ENCODE data around the gene RMDN2. TPM values are rescaled to one million over a fixed set of nuclear protein-coding genes. Genes with fewer than 3 reads are reported as not detected.

Gene RMDN2
- total RNA-seq, 1 donor from 2014 or later = 2.5 TPM

GRCh38 chr2:37896319-37896718 lies 28.8 kb upstream of the RMDN2 start:
- no peak overlapping the region for H3K4me3 Mint-ChIP-seq (ENCODE audit: unreplicated experiment)
- DNase-seq (ENCODE audit: low spot score) = no peak
- no peaks in the 10 kb centered on the region for H3K9me3 Mint-ChIP-seq (ENCODE audit: unreplicated experiment)
- H3K4me1 Mint-ChIP-seq (ENCODE audit: unreplicated experiment) = no peaks in the 10 kb centered on the region
- H3K36me3 Mint-ChIP-seq (ENCODE audit: low read depth, unreplicated experiment) = peaks cover 3% of the 10 kb centered on the region
- no peak for TF ChIP-seq CTCF (IDR thresholded peaks at IDR 0.05; ENCODE audit: unreplicated experiment)
- H3K27me3 Mint-ChIP-seq (ENCODE audit: unreplicated experiment) = peaks cover 2% of the 10 kb centered on the region
- no peak overlapping the region for H3K27ac Mint-ChIP-seq (ENCODE audit: unreplicated experiment)

GRCh38 chr2:37897511-37897910 lies 27.6 kb upstream of the RMDN2 start:
- Mint-ChIP-seq H3K27me3 (ENCODE audit: unreplicated experiment) (peaks cover 2% of the 10 kb centered on the region), H3K4me1 (ENCODE audit: unreplicated experiment) (no peaks in the 10 kb centered on the region), H3K4me3 (ENCODE audit: unreplicated experiment) (no peak overlapping the region), H3K27ac (ENCODE audit: unreplicated experiment) (no peak overlapping the region), H3K36me3 (ENCODE audit: low read depth, unreplicated experiment) (peaks cover 4% of the 10 kb centered on the region), H3K9me3 (ENCODE audit: unreplicated experiment) (no peaks in the 10 kb centered on the region)
- no peak for TF ChIP-seq CTCF (IDR thresholded peaks at IDR 0.05; ENCODE audit: unreplicated experiment)
- DNase-seq (ENCODE audit: low spot score) = no peak

GRCh38 chr2:37898448-37898847 lies 26.6 kb upstream of the RMDN2 start:
- Mint-ChIP-seq H3K4me1 (ENCODE audit: unreplicated experiment) (no peaks in the 10 kb centered on the region), H3K27ac (ENCODE audit: unreplicated experiment) (no peak overlapping the region), H3K4me3 (ENCODE audit: unreplicated experiment) (no peak overlapping the region), H3K27me3 (ENCODE audit: unreplicated experiment) (peaks cover 5% of the 10 kb centered on the region), H3K36me3 (ENCODE audit: low read depth, unreplicated experiment) (peaks cover 4% of the 10 kb centered on the region), H3K9me3 (ENCODE audit: unreplicated experiment) (no peaks in the 10 kb centered on the region)
- DNase-seq (ENCODE audit: low spot score) = no peak
- no peak for TF ChIP-seq CTCF (IDR thresholded peaks at IDR 0.05; ENCODE audit: unreplicated experiment)

GRCh38 chr2:37902991-37903390 lies 22.1 kb upstream of the RMDN2 start:
- peaks cover 4% of the 10 kb centered on the region for H3K36me3 Mint-ChIP-seq (ENCODE audit: low read depth, unreplicated experiment)
- DNase-seq (ENCODE audit: low spot score) = no peak
- H3K27me3 Mint-ChIP-seq (ENCODE audit: unreplicated experiment) = peaks cover 3% of the 10 kb centered on the region
- H3K4me1 Mint-ChIP-seq (ENCODE audit: unreplicated experiment) = no peaks in the 10 kb centered on the region
- no peaks in the 10 kb centered on the region for H3K9me3 Mint-ChIP-seq (ENCODE audit: unreplicated experiment)
- no peak for TF ChIP-seq CTCF (IDR thresholded peaks at IDR 0.05; ENCODE audit: unreplicated experiment)
- H3K27ac Mint-ChIP-seq (ENCODE audit: unreplicated experiment) = no peak overlapping the region
- no peak overlapping the region for H3K4me3 Mint-ChIP-seq (ENCODE audit: unreplicated experiment)

- no peaks in the 10 kb centered on the region for H3K9me3 Mint-ChIP-seq (ENCODE audit: unreplicated experiment)
- H3K4me3 Mint-ChIP-seq (ENCODE audit: unreplicated experiment) = no peak overlapping the region
- peaks cover 4% of the 10 kb centered on the region for H3K36me3 Mint-ChIP-seq (ENCODE audit: low read depth, unreplicated experiment)
- no peak for DNase-seq (ENCODE audit: low spot score)
- H3K27me3 Mint-ChIP-seq (ENCODE audit: unreplicated experiment) = peaks cover 3% of the 10 kb centered on the region
- no peak overlapping the region for H3K27ac Mint-ChIP-seq (ENCODE audit: unreplicated experiment)
- no peak for TF ChIP-seq CTCF (IDR thresholded peaks at IDR 0.05; ENCODE audit: unreplicated experiment)
- H3K4me1 Mint-ChIP-seq (ENCODE audit: unreplicated experiment) = no peaks in the 10 kb centered on the region
Measured at GRCh38 chr2:37904425-37904824, 20.7 kb upstream of the RMDN2 start.
